Natural killer cell (primary cell): ENCODE results near the gene C1GALT1C1. TPM values are rescaled to one million over a fixed set of nuclear protein-coding genes. Genes with fewer than 3 reads are reported as not detected.
"Not testable (repeated sequence)": the region's sequence is repeated elsewhere in the genome, so short reads cannot be mapped to it uniquely, and the experiment has no call there.

Experiments
- ATAC-seq, 3 donors: fragments of 150-1000 bp in 2 of 3; fragments of 200-7000 bp in 1 of 3; cut with Tn5 transposase; 1 replicate in 1 of 3; 2 replicates in 2 of 3; pipeline ENCODE4 v1.10.0; 2021; ENCODE audit warnings: mild to moderate bottlenecking in 2 of 3, moderate library complexity in 2 of 3
- DNase-seq, 2 donors: peaks; one replicate each; pipeline versions ENCODE4 v3.0.0 to v3.0.0-alpha.2; 2013 to 2021; ENCODE audit warnings: mixed read lengths in 1 of 2
- H3K27ac ChIP-seq: one replicate; pipeline ENCODE4 v1.5.1; 2013; ENCODE audit warnings: mild to moderate bottlenecking, low read length
- H3K27me3 ChIP-seq: one replicate; pipeline ENCODE4 v1.6.1; 2013; ENCODE audit warnings: low read length; ENCODE audit not compliant: control insufficient read depth, insufficient read depth
- H3K36me3 ChIP-seq: one replicate; pipeline ENCODE4 v1.6.1; 2013; ENCODE audit warnings: low read length; ENCODE audit not compliant: control insufficient read depth, insufficient read depth
- H3K4me1 ChIP-seq: one replicate; pipeline ENCODE4 v1.6.1; 2013; ENCODE audit warnings: low read length; ENCODE audit not compliant: control insufficient read depth, insufficient read depth
- H3K4me3 ChIP-seq: one replicate; pipeline ENCODE4 v1.5.1; 2013; ENCODE audit warnings: low read length
- H3K9me3 ChIP-seq: one replicate; pipeline ENCODE4 v1.6.1; 2013; ENCODE audit warnings: low read length; ENCODE audit not compliant: control insufficient read depth, insufficient read depth
- H3K27ac Mint-ChIP-seq, 2 donors: one replicate each; pipeline ENCODE4 v1.8.0; 2022; ENCODE audit warnings: mild to moderate bottlenecking in 2 of 2, mixed read lengths in 2 of 2, moderate library complexity in 1 of 2
- H3K27me3 Mint-ChIP-seq, 2 donors: one replicate each; pipeline ENCODE4 v1.8.0; 2022; ENCODE audit warnings: low read depth in 2 of 2, mixed read lengths in 2 of 2
- H3K36me3 Mint-ChIP-seq: one replicate; pipeline ENCODE4 v1.8.0; 2022; ENCODE audit warnings: mixed read lengths
- H3K4me1 Mint-ChIP-seq, 2 donors: one replicate each; pipeline ENCODE4 v1.8.0; 2022; ENCODE audit warnings: mixed read lengths in 2 of 2
- H3K4me3 Mint-ChIP-seq: one replicate; pipeline ENCODE4 v1.8.0; 2022; ENCODE audit warnings: mild to moderate bottlenecking, moderate library complexity, mixed read lengths
- H3K9me3 Mint-ChIP-seq, 2 donors: one replicate each; pipeline ENCODE4 v1.8.0; 2022; ENCODE audit warnings: mixed read lengths in 2 of 2
- WGBS: methylation state at CpG from one replicate; pipeline ENCODE4 v1.1.7; 2013; ENCODE audit warnings: missing lambda C conversion rate; ENCODE audit not compliant: insufficient coverage; 5-methylcytosine and 5-hydroxymethylcytosine counted together
- intact Hi-C: fragments of 100-400 bp; cut with micrococcal nuclease; formaldehyde crosslinking; loops from one replicate; pipeline ENCODE4 v1.14.2; 2022
- total RNA-seq, 4 donors: library from RNA; stranded (reverse); fragments of 120-200 nt in 1 of 4; gene quantifications; one replicate each; pipeline versions ENCODE4 v1.2.3 to v1.2.4, GENCODE V29; 2013 to 2022
- TF ChIP-seq, protein P1 (sequence below): fragments of 200-600 bp; IDR thresholded peaks from one replicate; pipeline ENCODE4 v1.8.0; 2022; ENCODE audit warnings: antibody characterized with exemption

C1GALT1C1 gene
- total RNA-seq, 3 donors from 2014 or later (not counting 1 experiment from before 2014, with no cell fraction given) = 6.2 to 9.7 (median 6.7) TPM

DNA sequence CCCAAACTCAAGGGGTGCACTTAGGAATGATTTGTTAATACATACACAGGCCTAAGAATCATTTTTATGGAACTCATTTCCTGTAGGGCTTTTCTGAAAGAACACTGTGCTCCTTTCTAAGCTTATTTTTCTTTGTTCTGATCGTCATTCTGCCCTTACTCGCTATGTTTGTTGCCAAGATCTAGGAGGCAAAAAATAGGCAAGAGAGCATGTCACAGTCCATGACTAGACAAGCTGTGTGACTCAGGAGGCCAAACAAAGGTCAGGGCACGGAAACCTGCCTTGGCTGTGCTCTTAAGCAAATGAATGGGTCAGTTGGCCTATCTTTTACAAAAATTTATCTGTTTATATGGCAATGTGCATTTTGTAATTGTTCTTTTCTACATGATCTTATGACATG, 42.5 kb upstream of the C1GALT1C1 start:
- Mint-ChIP-seq H3K36me3 (no peaks in the 10 kb centered on the region), H3K27ac (no peak overlapping the region), H3K27me3 (no peaks in the 10 kb centered on the region), H3K9me3 (no peaks in the 10 kb centered on the region), H3K4me3 (no peak overlapping the region), H3K4me1 (no peaks in the 10 kb centered on the region)
- Histone ChIP-seq H3K4me3 (no peak overlapping the region), H3K27ac (no peak overlapping the region), H3K36me3 (no peaks in the 10 kb centered on the region), H3K4me1 (no peaks in the 10 kb centered on the region), H3K9me3 (no peaks in the 10 kb centered on the region), H3K27me3 (no peaks in the 10 kb centered on the region)
- DNase-seq (no peak), ATAC-seq (no peak)
- TF ChIP-seq, protein P1, sequence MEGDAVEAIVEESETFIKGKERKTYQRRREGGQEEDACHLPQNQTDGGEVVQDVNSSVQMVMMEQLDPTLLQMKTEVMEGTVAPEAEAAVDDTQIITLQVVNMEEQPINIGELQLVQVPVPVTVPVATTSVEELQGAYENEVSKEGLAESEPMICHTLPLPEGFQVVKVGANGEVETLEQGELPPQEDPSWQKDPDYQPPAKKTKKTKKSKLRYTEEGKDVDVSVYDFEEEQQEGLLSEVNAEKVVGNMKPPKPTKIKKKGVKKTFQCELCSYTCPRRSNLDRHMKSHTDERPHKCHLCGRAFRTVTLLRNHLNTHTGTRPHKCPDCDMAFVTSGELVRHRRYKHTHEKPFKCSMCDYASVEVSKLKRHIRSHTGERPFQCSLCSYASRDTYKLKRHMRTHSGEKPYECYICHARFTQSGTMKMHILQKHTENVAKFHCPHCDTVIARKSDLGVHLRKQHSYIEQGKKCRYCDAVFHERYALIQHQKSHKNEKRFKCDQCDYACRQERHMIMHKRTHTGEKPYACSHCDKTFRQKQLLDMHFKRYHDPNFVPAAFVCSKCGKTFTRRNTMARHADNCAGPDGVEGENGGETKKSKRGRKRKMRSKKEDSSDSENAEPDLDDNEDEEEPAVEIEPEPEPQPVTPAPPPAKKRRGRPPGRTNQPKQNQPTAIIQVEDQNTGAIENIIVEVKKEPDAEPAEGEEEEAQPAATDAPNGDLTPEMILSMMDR = no peak
- intact Hi-C loops = no loop called here
- WGBS = 85% methylated on average over 2 of the region's 3 CpGs

DNA sequence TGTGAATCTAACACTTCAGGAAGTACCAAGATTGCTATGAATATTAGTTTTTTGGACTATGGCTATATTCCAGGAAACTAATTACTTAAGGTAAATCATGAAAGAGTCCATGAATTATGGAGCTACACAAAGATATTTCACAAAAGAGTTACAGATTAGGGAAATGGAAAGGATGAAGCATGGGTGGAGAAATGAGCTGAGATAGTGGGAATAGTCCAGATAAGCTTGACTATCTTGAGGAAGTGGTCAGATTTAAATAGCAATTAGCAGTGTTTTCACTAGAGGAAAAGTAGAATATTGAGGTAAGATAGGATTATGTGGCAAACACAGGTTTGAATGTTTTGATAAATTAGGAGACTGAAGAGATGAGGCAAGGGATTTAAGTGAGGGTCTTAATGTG, 42.1 kb upstream of the C1GALT1C1 start:
- no peak overlapping the region for H3K4me3 ChIP-seq
- Mint-ChIP-seq H3K27ac (no peak overlapping the region), H3K36me3 (no peaks in the 10 kb centered on the region), H3K4me1 (no peaks in the 10 kb centered on the region), H3K4me3 (no peak overlapping the region), H3K27me3 (no peaks in the 10 kb centered on the region), H3K9me3 (no peaks in the 10 kb centered on the region)
- no peaks in the 10 kb centered on the region for H3K36me3 ChIP-seq
- DNase-seq (no peak), ATAC-seq (no peak)
- H3K27me3 ChIP-seq = no peaks in the 10 kb centered on the region
- TF ChIP-seq, protein P1 = no peak
- H3K4me1 ChIP-seq = no peaks in the 10 kb centered on the region
- H3K9me3 ChIP-seq = no peaks in the 10 kb centered on the region
- intact Hi-C loops = no loop called here
- no peak overlapping the region for H3K27ac ChIP-seq

DNA sequence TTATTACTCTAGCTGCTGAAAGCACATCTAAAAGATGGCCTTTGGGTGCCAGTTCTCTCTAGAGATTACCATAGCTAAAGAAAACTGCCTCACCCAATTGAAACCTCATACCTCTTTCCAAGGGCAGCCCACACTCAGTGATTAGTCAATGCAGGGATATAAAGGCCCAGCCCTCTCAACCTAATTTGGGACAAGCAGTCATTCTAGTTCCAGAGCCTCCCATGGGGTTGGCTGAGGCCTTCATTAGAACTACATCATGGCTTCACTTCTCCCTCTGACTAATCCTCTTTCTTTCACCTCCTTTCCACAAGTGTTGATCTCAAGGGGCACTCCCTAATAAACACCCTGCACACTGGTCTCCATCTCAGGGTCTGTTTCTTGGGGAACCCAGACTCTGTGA, 38.5 kb upstream of the C1GALT1C1 start:
- H3K27ac ChIP-seq = no peak overlapping the region
- ATAC-seq (no peak), DNase-seq (no peak)
- H3K9me3 ChIP-seq = no peaks in the 10 kb centered on the region
- TF ChIP-seq, protein P1 = no peak
- H3K36me3 Mint-ChIP-seq = no peaks in the 10 kb centered on the region
- no peaks in the 10 kb centered on the region for H3K9me3 Mint-ChIP-seq
- no peaks in the 10 kb centered on the region for H3K36me3 ChIP-seq
- H3K4me1 Mint-ChIP-seq = no peaks in the 10 kb centered on the region
- H3K4me3 ChIP-seq = no peak overlapping the region
- H3K27ac Mint-ChIP-seq = no peak overlapping the region
- intact Hi-C loops = no loop called here
- no peak overlapping the region for H3K4me3 Mint-ChIP-seq
- H3K27me3 Mint-ChIP-seq = no peaks in the 10 kb centered on the region
- H3K27me3 ChIP-seq = no peaks in the 10 kb centered on the region
- H3K4me1 ChIP-seq = no peaks in the 10 kb centered on the region

DNA sequence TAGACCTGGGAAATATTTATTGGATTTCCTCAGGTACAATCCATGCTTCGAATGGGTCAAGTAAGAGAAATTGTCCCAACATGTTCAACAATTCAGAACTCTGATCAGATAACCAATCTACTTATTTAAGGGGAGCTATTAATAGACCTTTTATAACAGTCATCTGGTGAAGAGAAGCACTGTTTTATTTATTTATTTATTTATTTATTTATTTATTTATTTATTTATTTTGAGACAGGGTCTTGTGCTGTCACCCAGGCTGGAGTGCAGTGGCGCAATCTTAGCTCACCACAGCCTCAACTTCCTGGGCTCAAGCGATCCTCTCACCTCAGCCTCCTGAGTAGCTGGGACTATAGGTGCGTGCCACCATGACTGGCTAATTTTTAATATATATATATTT, 34.7 kb upstream of the C1GALT1C1 start:
- ATAC-seq, H3K4me3 ChIP-seq, H3K9me3 ChIP-seq, DNase-seq, H3K4me3 Mint-ChIP-seq, H3K27ac Mint-ChIP-seq, H3K4me1 Mint-ChIP-seq, H3K27me3 ChIP-seq, H3K9me3 Mint-ChIP-seq, H3K36me3 Mint-ChIP-seq, H3K36me3 ChIP-seq, H3K27ac ChIP-seq, H3K27me3 Mint-ChIP-seq, H3K4me1 ChIP-seq: not testable (repeated sequence)
- intact Hi-C loops = loop anchor here (2.0 kb wide), 1 partner anchor 166 kb away; no protein-coding TSS in a partner anchor
- no CpG with 5 or more reads among the region's 4 CpGs for WGBS
